ENCODE measurements around the gene ATP6V1A.
A peak's percentile ranks its signal among the peaks of the same experiment; 100 is the strongest.
"Not testable (repeated sequence)": the region's sequence is repeated elsewhere in the genome, so short reads cannot be mapped to it uniquely, and the experiment has no call there.

The ATP6V1A gene

DNA sequence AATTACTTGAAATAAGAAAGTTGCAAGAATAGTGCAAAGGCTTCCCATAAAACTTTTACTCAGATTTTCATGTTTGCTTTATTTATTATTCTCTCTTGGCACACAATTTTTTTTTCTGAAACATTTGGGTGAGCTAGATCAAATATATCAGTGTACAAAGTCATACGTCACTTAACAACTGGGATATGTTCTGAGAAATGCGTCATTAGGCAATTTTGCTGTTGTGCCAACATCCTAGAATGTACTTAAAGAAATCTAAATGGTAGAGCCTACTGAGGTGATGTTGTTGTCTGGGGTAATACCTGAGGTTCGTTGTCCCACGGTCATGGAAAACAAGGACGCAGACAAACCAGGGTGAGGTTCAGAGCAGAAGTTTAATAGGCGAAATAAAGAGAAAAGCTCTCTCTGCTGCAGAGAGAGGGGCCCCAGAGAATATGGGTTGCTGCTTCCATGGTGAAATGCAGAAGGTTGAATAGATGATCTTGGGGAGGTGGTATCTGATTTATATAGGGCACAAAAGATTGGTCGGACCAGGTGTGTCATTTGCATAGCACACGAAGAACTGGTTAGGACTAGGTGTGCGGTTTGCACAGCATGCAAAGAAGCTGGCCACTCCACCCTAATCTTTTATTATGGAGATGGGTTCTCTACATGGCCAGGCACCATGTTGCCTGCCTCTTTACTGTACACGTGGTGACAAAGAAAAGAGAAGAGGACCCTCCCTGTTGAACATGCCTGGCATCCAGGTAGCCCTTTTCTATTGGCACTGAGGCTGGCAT, 82.9 kb downstream of the ATP6V1A start:
- peak; percentile 25 for DNase-seq

DNA sequence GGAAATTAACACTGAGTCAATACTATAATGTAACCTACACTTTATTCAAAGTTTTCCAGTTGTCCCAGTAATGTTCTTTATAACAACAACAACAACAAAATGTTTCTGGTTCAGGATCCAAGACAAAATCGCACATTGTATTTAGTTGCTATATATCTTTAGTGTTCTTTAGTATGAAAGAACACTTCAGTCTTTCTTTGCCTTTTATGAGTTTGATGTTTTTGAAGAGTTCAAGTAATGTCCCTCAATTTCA, 84.2 kb downstream of the ATP6V1A start:
- DNase-seq = no peak

DNA sequence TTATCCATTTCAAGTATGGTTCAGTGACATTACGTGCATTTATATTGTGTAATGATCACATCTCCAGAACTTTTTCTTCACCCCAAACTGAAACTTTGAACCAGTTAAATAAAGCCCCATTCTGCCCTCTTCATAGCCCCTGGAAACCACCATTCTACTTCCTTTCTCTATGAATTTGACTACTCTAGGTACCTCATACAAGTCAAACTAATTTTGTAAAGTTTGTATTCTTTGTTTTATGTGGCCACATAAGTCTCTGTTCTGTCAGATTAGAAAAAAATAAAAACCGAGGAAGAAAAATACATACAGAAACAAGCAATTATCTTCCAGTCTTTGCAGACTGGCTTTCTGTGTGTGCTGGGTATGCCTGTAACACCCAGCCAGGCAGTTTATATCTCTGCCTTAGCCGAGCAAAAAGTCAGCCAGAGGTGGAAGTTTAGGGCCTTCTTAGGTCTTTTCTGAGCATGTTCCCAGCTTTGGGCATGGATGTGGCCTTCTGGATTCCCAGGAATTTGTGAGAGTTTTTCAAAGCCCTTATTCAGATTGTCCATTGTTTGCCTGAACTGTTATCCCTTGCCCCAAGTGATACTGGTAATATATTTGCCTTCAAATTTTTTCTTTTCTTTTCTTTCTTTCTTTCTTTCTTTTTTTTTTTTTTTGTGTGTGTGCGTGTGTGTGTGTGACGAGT, 85.8 kb downstream of the ATP6V1A start:
- no peak for DNase-seq

DNA sequence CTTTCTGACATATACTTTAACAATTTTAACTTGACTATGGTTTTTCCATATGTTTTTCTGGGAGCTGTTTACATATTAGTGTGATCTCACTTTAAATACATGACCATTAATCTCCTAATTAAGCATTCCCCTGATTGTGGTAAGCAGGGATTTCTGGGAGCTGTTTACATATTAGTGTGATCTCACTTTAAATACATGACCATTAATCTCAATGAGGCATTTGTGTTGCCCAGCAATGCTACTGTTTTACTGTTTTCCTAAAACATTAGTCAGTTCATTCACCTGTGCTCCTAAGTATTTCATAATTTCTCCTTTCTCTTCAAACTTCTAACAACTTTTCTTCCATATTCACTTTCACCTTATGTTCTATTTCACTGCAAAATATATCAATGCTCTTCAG, 88.1 kb downstream of the ATP6V1A start:
- DNase-seq = peak; percentile 29

DNA sequence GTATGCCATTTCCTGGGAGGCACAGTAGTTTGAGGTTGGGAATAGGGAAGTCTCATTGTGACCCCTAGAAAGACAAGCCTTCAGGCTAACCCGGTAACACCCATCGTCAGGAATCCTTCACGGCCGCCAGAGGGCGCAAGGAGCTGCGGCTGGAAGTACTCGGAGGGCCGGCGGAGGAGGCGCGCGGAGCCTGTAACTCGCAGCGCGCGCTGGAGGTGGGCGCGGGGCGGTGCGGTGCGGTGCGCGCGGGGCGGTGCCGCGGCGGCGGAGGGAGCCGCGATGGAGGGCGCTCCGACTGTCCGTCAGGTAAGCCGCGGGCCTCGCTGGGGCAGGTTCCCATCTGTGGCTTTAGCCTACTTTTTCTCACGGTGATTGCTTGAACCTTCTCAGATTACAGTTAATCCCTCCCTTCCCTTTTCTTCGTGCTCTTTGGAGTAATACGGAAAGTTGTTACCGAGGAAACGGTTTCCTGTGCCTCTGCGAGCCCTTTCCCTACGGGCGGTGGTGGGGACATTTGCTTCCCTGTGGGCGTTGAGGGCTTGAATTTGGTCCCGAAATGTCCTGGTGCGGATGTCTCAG, 91.9 kb downstream of the ATP6V1A start, which contains the start of gene GRAMD1C:
Gene GRAMD1C (plus strand): TSS at position 158 of the 579 bp plus-strand sequence. CDS start 122 bp downstream, at position 280.
- peak; percentile 95 for DNase-seq

DNA sequence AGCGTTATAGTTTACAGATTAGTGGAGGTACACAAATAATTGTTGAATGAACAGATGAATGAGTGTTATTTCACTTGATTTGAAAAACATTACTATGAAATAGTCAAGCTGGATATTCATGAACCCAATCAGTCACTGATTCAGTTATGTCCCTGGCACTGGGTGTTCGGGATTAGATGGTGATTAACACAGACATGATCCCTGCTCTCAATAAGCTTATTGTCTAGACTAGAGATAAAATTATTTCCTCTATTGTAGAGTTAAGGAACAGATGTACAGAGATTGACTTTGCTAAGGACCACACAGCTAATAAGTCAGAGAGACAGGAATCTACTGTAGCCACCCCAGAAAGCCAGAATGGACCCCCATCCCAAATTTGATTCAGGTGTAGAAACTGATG, 92.7 kb downstream of the ATP6V1A start:
- DNase-seq = peak; percentile 12

DNA sequence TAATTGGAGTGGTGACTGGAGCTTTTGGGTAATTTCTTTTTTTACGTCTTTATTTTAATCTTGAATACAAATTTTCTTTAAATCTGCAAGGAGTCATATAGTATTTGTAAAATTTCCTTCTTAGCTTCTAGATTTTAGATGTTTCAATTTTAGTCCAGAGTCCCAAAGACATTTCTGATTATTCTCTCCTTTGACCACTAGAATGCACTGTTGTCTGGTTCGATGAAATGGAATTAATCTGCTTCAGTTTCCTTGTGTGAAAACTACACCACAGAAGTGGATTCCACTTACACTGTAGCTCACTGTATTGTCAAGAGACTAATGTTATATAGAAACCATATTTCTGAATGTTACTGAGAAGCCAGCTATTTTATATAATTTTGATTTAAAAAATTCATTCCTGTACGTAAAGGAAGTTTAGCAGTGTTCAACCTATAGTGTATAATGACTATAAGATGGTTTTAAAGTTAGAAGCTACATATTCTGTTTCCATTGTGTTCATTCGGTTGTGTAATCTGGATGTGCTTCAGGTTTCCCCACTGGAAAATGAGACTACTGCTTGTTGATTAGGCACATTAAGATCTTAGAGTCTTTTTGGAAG, 97.9 kb downstream of the ATP6V1A start:
- DNase-seq = peak; percentile 80

DNA sequence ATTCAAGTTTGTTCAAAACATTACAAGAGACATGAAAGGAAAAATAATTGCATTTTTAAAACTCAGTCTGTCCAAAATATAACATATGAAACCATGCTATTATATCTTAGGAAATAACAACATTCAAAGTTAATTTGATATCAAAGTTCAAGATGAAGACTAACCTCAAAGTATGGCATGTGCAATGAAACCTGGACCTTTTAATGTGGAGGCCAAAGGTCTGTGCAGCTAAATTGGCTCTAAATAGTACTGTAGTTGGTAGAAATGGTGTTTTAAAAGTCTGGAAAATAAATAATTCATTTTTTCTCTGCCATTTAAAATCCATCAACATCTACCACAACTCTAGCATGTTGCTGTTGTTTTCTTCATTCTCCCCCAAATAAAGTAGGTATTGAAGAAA, 100.4 kb downstream of the ATP6V1A start:
- DNase-seq = no peak

DNA sequence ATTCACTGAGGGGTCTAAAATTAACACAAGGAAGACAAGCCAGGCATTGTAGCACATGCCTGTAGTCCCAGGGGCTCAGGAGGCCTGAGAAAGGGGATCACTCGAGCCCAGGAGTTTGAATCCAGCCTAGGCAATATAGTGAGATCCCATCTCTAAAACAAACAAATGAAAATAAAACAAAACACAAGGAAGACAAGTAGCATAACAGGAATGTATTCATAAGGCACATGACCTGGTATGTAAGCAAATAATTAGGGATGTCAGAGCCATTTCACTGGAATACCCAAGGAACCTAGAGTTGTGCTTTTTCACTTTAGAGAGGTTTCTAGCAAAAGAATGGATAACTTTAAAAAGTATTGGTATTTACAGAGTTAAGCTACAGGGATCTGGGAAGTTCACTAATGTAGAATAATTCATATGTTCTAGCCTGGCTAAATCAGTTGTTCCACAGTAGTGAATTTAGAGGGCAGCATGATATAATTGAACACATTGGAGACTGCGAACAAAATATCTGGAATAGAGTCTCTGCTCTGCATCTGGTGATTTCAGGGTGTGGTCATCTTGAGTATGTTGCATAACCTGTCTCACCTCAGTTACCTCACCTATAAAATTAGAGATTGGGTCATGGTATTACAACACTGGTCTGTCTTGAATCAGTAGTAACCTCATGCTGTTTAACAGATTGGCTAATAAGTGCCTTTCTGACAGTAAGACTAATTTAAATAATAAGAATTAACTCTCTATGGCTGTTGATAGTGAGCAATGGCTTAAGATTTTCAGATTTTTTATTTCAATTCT, 101.0 kb downstream of the ATP6V1A start:
- DNase-seq = no peak

DNA sequence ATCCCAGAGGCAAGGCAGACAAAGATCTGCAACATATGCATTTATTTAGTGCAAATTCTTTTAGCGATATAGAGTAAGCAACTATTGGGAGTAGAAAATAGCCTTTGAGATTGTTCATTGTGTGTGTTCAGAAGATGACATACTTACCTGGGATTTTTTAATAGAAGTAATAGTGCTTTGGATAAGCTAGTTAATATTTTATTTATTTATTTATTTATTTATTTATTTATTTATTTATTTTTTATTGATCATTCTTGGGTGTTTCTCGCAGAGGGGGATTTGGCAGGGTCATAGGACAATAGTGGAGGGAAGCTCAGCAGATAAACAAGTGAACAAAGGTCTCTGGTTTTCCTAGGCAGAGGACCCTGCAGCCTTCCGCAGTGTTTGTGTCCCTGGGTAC, 102.2 kb downstream of the ATP6V1A start:
- DNase-seq = not testable (repeated sequence)

DNA sequence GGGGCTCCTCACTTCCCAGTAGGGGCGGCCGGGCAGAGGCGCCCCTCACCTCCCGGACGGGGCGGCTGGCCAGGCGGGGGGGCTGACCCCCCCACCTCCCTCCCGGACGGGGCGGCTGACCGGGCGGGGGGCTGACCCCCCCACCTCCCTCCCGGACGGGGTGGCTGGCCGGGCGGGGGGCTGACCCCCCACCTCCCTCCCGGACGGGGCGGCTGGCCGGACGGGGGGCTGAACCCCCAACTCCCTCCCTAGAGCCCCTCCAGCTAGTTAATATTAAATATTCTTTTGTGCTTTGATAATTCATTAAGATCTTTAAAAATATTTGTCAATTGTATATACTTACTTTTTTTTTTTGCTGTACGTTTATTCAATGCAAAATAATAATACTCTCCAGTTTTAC, 103.0 kb downstream of the ATP6V1A start:
- DNase-seq = not testable (repeated sequence)

DNA sequence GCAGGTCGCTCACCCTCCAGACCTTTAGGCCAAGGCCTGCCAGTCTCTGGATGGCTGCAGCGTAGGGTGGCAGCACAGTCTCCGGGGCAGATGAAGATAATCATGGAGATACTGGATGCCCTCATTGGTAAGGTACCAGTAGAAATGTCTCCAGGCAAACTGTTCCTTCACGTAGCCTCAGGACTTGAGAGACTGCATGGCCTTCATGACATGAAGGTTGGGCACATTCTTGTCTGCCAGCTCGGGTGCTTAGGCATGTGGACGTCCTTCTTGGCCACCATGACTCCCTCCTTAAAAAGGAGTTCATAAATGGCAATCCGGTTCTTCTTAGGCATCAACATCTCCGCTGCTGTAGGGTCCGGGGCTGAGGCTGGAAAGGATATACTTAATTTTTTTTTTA, 103.6 kb downstream of the ATP6V1A start:
- not testable (repeated sequence) for DNase-seq

DNA sequence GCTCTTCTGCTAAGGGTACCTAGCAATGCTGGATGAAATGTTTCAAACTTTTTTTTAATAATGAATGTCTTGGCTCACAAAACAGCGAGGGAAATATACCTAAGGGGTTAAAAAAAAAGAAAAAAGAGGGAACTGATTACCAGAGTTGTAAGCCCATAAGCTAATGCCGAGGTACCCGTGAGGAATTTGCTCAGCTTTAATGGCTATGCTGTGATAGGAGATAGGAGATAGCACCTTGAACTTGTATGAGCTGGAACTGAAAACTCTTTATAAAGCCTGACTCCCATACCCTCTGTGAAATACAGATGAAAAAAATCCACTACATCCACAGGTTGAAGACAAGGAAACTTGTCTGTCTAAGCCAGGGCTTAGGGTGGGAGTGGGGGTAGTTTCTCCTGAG, 105.7 kb downstream of the ATP6V1A start:
- no peak for DNase-seq

All from DMS53 (cell line).